COLO668 (cell line): ENCODE data around the gene FNTB.

Experiments
- DNase-seq: peaks from one replicate; lab custom pipeline; 2025; ENCODE audit not compliant: unreplicated experiment; lab: John Stamatoyannopoulos, UW

The FNTB gene

GRCh38 chr14:64979336-64980074 is 7.2 kb upstream of the FNTB start:
- peak; percentile 27 for DNase-seq

GRCh38 chr14:64983439-64984310 is 3.0 kb upstream of the FNTB start:
- peak; percentile 42 for DNase-seq

- DNase-seq: no peak
Observed at GRCh38 chr14:64987438-64987767, 708 bp downstream of the FNTB start.

DNA sequence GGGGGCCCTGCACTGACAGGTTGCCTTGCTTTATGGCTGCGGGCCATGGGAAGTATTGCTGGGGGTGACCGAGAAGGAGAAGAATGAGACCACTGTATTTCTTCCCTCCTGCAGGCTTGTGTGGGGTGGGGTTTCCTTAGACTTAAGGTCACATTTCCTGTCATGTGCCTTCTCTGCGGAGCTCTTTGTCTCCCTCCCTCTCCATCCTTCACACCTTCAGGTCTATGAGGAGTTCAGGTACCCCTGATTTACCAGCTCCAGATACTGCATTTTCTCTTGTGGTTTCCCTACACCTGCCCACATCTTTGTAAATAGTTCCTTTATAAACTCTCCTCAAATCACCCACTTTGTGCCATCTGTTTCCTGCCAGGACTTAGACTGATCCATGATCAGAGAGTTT is 3.6 kb downstream of the FNTB start:
- no peak for DNase-seq

GRCh38 chr14:64990939-64991338 is 4.2 kb downstream of the FNTB start:
- DNase-seq: no peak

DNA sequence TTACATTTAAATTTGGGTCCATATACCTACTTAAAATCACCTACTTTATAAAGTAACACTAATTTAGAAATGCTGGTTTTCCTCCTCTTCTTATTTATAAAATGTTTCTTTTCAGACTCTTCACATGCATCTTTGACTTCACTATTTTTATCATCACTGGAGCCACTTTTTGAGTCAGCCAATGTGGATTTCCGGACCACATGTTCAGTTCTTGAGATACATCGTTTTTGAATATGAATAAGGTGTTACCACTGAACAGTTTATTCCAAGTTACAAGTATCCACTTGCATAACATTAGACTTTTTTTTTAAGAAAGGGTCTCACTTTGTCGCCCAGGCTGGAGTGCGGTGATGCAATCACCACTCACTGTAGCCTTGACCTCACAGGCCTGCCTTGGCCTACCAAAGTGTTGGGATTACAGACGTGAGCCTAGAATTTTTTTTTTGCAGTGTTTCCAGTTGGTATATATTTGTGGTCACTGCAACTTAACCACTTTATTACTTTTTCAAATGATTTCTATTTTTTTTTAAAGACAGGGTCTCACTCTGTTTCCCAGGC is 5.7 kb downstream of the FNTB start:
- DNase-seq: no peak

DNA sequence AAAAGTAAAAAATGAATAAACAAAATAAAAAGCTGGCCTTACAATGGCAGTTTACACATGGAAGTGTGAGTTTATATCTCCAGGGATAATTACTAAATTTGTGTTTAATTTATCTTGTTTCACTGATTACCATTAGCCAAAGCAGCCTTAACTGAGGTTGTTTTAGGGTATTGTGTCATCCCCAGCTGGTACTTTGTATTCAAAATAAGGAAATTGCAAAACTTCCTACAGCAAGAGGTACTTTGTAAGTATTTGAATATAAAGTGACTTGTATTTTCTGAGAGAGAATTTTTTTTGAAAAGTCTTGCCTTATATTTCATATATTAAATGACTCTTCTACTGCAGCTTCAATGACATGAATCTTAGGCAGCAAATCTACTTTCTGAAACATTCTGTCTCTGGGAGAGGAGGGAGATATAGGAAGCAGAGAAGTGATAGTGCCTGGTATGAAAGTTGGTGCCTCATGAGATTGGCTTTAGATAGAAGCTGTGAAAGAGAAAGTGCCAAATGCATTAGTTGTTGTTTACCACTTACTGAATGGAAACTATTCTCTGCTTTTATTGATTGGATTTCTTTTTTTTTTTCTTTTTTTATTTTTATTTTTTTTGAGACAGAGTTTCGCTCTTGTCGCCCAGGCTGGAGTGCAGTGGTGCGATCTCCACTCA is 6.7 kb downstream of the FNTB start:
- DNase-seq: no peak

- no peak for DNase-seq
Observed at GRCh38 chr14:64994540-64994939, 7.8 kb downstream of the FNTB start.

- no peak for DNase-seq
Observed at GRCh38 chr14:64995291-64995690, 8.6 kb downstream of the FNTB start.

- DNase-seq: no peak
Observed at GRCh38 chr14:64997108-64997794, 10.6 kb downstream of the FNTB start.

- no peak for DNase-seq
Observed at GRCh38 chr14:64998455-64998931, 11.8 kb downstream of the FNTB start.

DNA sequence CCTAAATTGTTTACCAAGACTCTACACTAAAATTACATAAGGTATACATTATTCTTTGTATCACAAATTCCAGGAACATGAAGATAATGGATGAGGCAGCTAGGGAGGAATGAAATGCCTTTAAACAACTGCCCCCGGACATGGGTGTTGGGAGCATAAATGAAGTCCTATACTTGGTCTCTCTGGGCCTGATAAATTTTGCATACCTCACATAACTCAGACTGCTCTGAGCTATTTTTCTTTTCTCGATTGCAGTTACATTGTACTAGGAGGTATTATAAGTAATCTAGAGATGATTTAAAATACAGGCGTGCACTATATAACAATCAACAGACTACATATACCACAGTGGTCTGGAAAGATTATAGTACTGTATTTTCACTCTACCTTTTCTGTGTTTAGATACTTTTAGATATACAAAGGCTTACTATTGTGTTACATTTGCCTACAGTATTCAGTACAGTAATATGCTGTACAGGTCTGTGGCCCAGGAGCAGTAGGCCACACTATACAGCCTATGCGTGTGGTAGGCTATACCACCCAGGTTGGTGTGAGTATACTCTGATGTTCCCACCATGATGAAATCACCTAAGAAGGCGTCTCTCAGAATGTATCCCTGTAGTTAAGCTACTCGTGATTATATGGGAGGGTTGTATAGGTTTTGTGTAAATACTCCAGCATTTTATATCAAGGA is 14.3 kb downstream of the FNTB start:
- no peak for DNase-seq

- no peak for DNase-seq
Observed at GRCh38 chr14:65001723-65002122, 15.0 kb downstream of the FNTB start.

DNA sequence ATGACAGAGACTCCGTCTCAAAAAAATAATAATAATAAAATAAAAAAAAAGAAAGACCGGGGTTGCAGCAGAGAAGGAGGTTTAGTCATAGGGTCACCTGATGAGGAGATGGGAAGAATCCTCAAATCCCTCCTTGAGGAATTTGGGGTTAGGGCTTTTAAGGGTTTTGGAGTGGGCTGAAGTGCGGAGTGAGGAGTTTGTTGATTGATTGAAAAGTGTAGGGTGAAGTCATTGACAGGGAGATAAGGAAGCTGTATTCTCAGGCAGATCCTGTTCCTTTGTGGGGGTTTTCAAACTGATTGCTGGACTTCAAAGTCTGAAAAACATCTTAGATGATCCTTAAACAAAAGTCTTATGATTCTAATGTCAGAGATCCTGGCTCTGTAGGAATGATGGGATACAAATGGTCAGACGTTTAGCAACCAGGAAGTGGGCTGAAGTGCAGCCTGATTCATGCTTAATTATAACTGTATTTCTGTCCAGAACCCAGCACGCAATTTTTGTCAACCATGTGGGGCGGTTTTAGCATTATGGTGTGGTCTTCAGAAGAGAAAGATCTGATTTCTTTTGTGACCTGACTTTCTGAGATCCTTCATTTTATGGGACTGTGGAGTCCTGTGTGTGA is 16.0 kb downstream of the FNTB start:
- no peak for DNase-seq

DNA sequence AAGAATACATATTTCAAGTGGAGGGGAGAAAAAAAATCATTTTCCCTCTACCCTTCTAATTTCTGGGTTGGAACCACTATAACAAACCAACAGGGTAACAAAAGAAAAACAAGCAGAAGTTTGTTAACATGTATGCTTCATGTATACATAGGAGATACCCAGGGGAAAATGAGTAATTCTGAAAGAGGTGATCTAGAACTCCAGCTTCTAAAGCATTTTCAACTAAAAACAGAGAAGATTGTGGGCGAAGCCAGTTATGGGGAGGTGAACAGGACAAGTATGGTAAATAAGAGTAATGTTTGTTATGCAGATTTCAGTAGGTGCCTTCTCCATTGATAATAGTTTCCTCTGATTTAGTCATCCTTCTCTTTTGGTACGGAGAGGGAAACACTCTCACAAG is 16.7 kb downstream of the FNTB start:
- no peak for DNase-seq

DNA sequence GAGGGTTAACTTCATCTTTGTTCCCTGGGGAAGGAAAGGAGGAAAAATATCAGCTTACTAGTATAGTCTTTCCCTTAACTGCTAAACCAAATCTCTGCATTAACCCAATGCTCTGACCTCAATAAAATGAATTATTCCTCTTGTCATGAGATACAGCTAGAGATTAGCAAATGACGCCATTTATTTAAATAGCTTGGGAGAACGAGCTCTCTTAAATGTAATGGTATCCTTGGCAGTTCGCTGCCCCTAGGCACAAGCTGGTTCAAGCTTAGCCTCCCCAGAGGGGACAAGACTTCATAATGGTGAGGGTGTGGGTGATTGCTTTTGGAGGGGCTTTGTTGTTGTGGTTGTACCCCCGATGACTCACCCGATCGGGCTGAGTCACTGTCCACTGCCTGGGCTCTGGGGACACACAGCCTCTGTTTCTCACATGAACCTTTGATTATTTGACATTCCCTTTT is 19.6 kb downstream of the FNTB start:
- no peak for DNase-seq

- no peak for DNase-seq
Observed at GRCh38 chr14:65007202-65007601, 20.5 kb downstream of the FNTB start.

DNA sequence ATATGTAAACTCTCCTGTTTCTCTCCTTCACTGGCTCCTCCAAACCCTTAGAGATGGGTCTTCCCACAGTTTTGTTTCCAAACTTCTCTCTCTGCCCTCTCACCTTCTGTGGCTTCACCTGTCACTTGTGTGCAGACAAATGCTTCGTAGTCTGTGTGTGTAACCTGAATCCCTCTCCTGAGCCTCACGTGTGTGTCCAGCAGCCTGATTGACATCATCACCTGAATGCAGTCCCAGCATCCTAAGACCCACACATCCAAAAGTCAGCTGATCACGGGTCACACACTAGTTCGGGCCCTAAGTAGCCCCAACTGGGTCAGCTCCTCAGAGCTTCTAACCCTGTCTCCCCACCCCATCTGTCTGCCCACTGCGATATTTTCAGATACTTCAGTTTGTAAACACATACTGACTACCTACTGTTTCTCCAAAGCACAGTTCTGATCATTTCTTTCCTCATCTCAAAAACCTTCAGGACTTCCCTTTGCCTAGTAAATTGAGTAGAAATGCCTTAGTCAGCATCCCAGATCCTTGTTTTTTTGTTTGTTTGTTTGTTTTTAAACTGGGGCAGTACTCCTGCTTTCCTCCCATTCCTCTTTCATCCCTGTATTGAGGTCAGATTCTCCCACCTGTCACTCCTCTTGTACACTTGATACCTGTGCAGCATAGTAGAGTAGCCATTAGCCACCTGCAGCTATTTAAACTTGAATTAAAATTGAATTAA is 23.7 kb downstream of the FNTB start:
- DNase-seq: no peak

- DNase-seq: no peak
Observed at GRCh38 chr14:65011538-65011937, 24.8 kb downstream of the FNTB start.
